Panc1 (cell line): ENCODE results near the gene ALOX5. TPM values are rescaled to one million over a fixed set of nuclear protein-coding genes. Genes with fewer than 3 reads are reported as not detected.

ENCODE experiments used
- ATAC-seq: fragments of 200-7000 bp; cut with Tn5 transposase; 2 replicates; pipeline ENCODE4 v1.9.1; 2020; ENCODE audit warnings: mild to moderate bottlenecking, moderate library complexity
- BruUV-seq: library from RNA; stranded (reverse); fragments of 400-500 nt; replicated peaks from 2 replicates; lab custom pipeline; 2021; lab: Mats Ljungman, UMichigan
- CTCF ChIA-PET: fragments of 300-600 bp; sonication (Branson Sonifier 250); formaldehyde crosslinking; loops from one replicate; lab custom pipeline; 2022; ENCODE audit warnings: antibody characterized with exemption; lab: Charles Lee
- POLR2A ChIA-PET: fragments of 300-600 bp; sonication (Branson Sonifier 250); formaldehyde crosslinking; loops from one replicate; lab custom pipeline; 2022; ENCODE audit warnings: antibody characterized with exemption; lab: Charles Lee
- DNase-seq: peaks from one replicate; pipeline ENCODE4 v3.0.0-alpha.2; 2010; ENCODE audit warnings: low read depth, low spot score
- H3K27ac ChIP-seq: 2 replicates; pipeline ENCODE4 v1.5.1; 2011; ENCODE audit warnings: mild to moderate bottlenecking, low read length, inconsistent platforms
- H3K27me3 ChIP-seq: fragments of 200-500 bp; sonication (Bioruptor generic); 2 replicates; pipeline ENCODE4 v1.6.0; 2014; ENCODE audit warnings: low read length, inconsistent platforms; ENCODE audit not compliant: control insufficient read depth, insufficient read depth
- H3K36me3 ChIP-seq: fragments of 200-500 bp; sonication (Bioruptor generic); 2 replicates; pipeline ENCODE4 v1.5.1; 2014; ENCODE audit warnings: inconsistent platforms, mild to moderate bottlenecking, low read length, moderate library complexity; ENCODE audit not compliant: control insufficient read depth, insufficient read depth
- H3K4me1 ChIP-seq: 2 replicates; pipeline ENCODE4 v1.5.1; 2011; ENCODE audit warnings: inconsistent platforms, mild to moderate bottlenecking, low read length, moderate library complexity; ENCODE audit not compliant: control insufficient read depth, insufficient read depth
- H3K4me3 ChIP-seq, 2 experiments: 2 replicates each; pipeline ENCODE4 v1.5.1; 2011 to 2012; ENCODE audit warnings: low read depth in 2 of 2, low read length in 2 of 2, mild to moderate bottlenecking in 2 of 2, inconsistent platforms in 1 of 2, moderate library complexity in 1 of 2
- H3K9me3 ChIP-seq: fragments of 200-500 bp; sonication (Bioruptor generic); 2 replicates; pipeline ENCODE4 v1.5.1; 2014; ENCODE audit warnings: low read depth, mild to moderate bottlenecking, inconsistent platforms, low read length, moderate library complexity; ENCODE audit not compliant: control insufficient read depth, insufficient read depth
- CTCF ChIP-seq: fragments of 450-650 bp; IDR thresholded peaks from 2 replicates; pipeline ENCODE4 v1.5.1; 2017; ENCODE audit warnings: mild to moderate bottlenecking
- POLR2AphosphoS5 ChIP-seq: IDR thresholded peaks from 2 replicates; pipeline ENCODE4 v1.6.1; 2012; ENCODE audit warnings: mild to moderate bottlenecking, low read depth, low read length, moderate library complexity
- REST ChIP-seq, 2 experiments: IDR thresholded peaks; 2 replicates each; pipeline ENCODE4 v1.6.1; 2011 to 2012; ENCODE audit warnings: low read depth in 2 of 2, control low read depth in 1 of 2, low read length in 1 of 2, mild to moderate bottlenecking in 1 of 2, moderate library complexity in 1 of 2; ENCODE audit not compliant: insufficient read depth in 1 of 2
- SIN3A ChIP-seq: IDR thresholded peaks from 2 replicates; pipeline ENCODE4 v1.6.1; 2012; ENCODE audit warnings: low read depth, mild to moderate bottlenecking, low read length, moderate library complexity, borderline replicate concordance; ENCODE audit not compliant: insufficient read depth
- TCF7L2 ChIP-seq: IDR thresholded peaks from 2 replicates; pipeline ENCODE4 v1.6.1; 2011; ENCODE audit warnings: mild to moderate bottlenecking, low read depth, low read length, inconsistent platforms
- in situ Hi-C: cut with HindIII; loops from 2 replicates; pipeline ENCODE4 v1.10.0; 2016; ENCODE audit warnings: low sequenced_read_pairs, low pct_unique_long_range_greater_than_20kb
- intact Hi-C: fragments of 100-400 bp; cut with micrococcal nuclease; formaldehyde crosslinking; loops from one replicate; pipeline ENCODE4 v1.10.0; 2022; ENCODE audit not compliant: unreplicated experiment
- total RNA-seq: library from RNA; stranded (reverse); gene quantifications from one replicate; pipeline ENCODE4 v1.2.1, GENCODE V29; 2021; ENCODE audit not compliant: unreplicated experiment

Gene ALOX5
- total RNA-seq, 1 experiment from 2014 or later: 0.82 TPM

GRCh38 chr10:45427262-45427969 lies 53.4 kb downstream of the ALOX5 start:
- H3K9me3 ChIP-seq: no peaks in the 10 kb centered on the region
- H3K27ac ChIP-seq: no peak overlapping the region
- no peak for ATAC-seq
- ChIA-PET CTCF (no interaction called here), POLR2A (no interaction called here)
- in situ Hi-C loops: no loop called here
- intact Hi-C loops: loop anchor here (10.0 kb wide), 1 partner anchor 173 kb away; no protein-coding TSS in a partner anchor
- no TSS peak for BruUV-seq
- DNase-seq: no peak
- no peak overlapping the region for H3K4me3 ChIP-seq
- no peaks in the 10 kb centered on the region for H3K36me3 ChIP-seq
- TF ChIP-seq POLR2AphosphoS5 (no peak), SIN3A (no peak), TCF7L2 (no peak), REST (IDR thresholded peaks at IDR 0.05; ENCODE audit: insufficient read depth in 1 of 2, low read depth in 2 of 2, low read length in 1 of 2) (no peak), CTCF (no peak)
- H3K27me3 ChIP-seq: peaks cover 6% of the 10 kb centered on the region; the same call in 1 of the 2 replicates
- no peaks in the 10 kb centered on the region for H3K4me1 ChIP-seq

- ChIA-PET CTCF (interaction anchor here (0.6 kb wide), 1 partner anchor 386 kb away, joined by 3 read pairs; no protein-coding TSS in a partner anchor), POLR2A (no interaction called here)
- Histone ChIP-seq H3K9me3 (no peaks in the 10 kb centered on the region), H3K4me3 (no peak overlapping the region), H3K27ac (no peak overlapping the region), H3K36me3 (no peaks in the 10 kb centered on the region), H3K27me3 (peaks cover 8% of the 10 kb centered on the region), H3K4me1 (no peaks in the 10 kb centered on the region)
- no peak for DNase-seq
- no TSS peak for BruUV-seq
- no peak for TF ChIP-seq SIN3A
- no peak for TF ChIP-seq REST (IDR thresholded peaks at IDR 0.05; ENCODE audit: insufficient read depth in 1 of 2, low read depth in 2 of 2, low read length in 1 of 2)
- no peak for TF ChIP-seq TCF7L2
- no peak for TF ChIP-seq CTCF
- no peak for TF ChIP-seq POLR2AphosphoS5
- ATAC-seq: no peak
- in situ Hi-C loops (no loop called here), intact Hi-C loops (loop anchor here (10.0 kb wide), 1 partner anchor 173 kb away; no protein-coding TSS in a partner anchor)
Observed at GRCh38 chr10:45427970-45428366, 54.0 kb downstream of the ALOX5 start.
